GM23338 (cell line): ENCODE results near the gene COL9A2.

Experiments
- POLR2AphosphoS5 ChIP-seq: IDR thresholded peaks from 2 replicates; pipeline ENCODE4 v1.6.1; 2016; ENCODE audit warnings: antibody characterized with exemption, low read depth
- TF ChIP-seq, protein P1 (sequence below), 2 experiments: fragments of 200-600 bp in 1 of 2; sonication (generic) in 1 of 2; conservative IDR thresholded peaks; 2 replicates each; pipeline versions ENCODE4 v1.5.1 to v1.6.1; 2016 to 2017; ENCODE audit warnings: antibody characterized with exemption in 2 of 2, low read depth in 2 of 2, mild to moderate bottlenecking in 2 of 2, moderate library complexity in 1 of 2

DNA sequence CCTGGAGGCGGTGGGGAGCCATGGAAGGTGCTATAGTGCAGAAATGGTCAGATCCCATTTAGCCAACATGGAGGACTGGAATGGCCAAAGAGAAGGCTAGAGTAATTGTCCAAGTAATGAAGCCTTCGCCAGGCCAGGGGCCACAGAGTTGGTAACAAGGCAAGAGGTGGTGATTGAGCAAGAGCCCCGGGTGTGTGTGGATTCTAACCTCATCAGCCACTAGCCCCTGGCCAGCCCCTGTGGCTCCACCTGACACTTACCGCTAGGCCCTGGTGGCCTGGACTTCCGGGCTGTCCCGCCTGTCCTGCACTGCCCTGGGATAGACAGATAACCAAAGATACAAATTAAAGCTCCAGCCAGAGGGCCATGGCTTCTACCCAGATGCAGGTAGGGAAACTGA lies 9.9 kb downstream of the COL9A2 start:
- TF ChIP-seq, protein P1, sequence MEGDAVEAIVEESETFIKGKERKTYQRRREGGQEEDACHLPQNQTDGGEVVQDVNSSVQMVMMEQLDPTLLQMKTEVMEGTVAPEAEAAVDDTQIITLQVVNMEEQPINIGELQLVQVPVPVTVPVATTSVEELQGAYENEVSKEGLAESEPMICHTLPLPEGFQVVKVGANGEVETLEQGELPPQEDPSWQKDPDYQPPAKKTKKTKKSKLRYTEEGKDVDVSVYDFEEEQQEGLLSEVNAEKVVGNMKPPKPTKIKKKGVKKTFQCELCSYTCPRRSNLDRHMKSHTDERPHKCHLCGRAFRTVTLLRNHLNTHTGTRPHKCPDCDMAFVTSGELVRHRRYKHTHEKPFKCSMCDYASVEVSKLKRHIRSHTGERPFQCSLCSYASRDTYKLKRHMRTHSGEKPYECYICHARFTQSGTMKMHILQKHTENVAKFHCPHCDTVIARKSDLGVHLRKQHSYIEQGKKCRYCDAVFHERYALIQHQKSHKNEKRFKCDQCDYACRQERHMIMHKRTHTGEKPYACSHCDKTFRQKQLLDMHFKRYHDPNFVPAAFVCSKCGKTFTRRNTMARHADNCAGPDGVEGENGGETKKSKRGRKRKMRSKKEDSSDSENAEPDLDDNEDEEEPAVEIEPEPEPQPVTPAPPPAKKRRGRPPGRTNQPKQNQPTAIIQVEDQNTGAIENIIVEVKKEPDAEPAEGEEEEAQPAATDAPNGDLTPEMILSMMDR (conservative IDR thresholded peaks at IDR 0.05; ENCODE audit: low read depth in 2 of 2): no peak
- TF ChIP-seq POLR2AphosphoS5: no peak
